OCI-LY7 (cell line): ENCODE measurements around the gene TUBA8. TPM values are rescaled to one million over a fixed set of nuclear protein-coding genes. Genes with fewer than 3 reads are reported as not detected.
A peak's percentile ranks its signal among the peaks of the same experiment; 100 is the strongest.

Experiments
- BruUV-seq: library from RNA; stranded (reverse); fragments of 400-500 nt; replicated peaks from 2 replicates; lab custom pipeline; 2021; lab: Mats Ljungman, UMichigan
- CTCF ChIA-PET: fragments of 300-600 bp; sonication (Branson Sonifier 250); formaldehyde crosslinking; loops from one replicate; lab custom pipeline; 2022; ENCODE audit warnings: antibody characterized with exemption; ENCODE audit not compliant: unreplicated experiment; lab: Charles Lee
- POLR2A ChIA-PET: fragments of 300-600 bp; sonication (Branson Sonifier 250); formaldehyde crosslinking; loops from one replicate; lab custom pipeline; 2022; ENCODE audit warnings: antibody characterized with exemption; lab: Charles Lee
- DNase-seq: peaks from one replicate; pipeline ENCODE4 v3.0.0-alpha.2; 2015; ENCODE audit warnings: low spot score
- H2AFZ ChIP-seq: fragments of 200-600 bp; sonication (generic), shearing (Covaris generic); 2 replicates; pipeline ENCODE4 v1.6.1; 2014; ENCODE audit warnings: mild to moderate bottlenecking, antibody characterized with exemption, low read length, moderate library complexity
- H3K27ac ChIP-seq: fragments of 200-600 bp; sonication (generic); 2 replicates; pipeline ENCODE4 v1.5.1; 2014; ENCODE audit warnings: mixed run types, low read depth, mild to moderate bottlenecking, moderate library complexity, low read length, inconsistent platforms; ENCODE audit not compliant: poor library complexity, severe bottlenecking
- H3K36me3 ChIP-seq: fragments of 200-600 bp; sonication (generic); 2 replicates; pipeline ENCODE4 v1.6.1; 2014; ENCODE audit warnings: mild to moderate bottlenecking, antibody characterized with exemption, low read length, moderate library complexity, mixed read lengths; ENCODE audit not compliant: insufficient read depth
- H3K4me1 ChIP-seq: fragments of 200-600 bp; sonication (generic); 2 replicates; pipeline ENCODE4 v1.5.1; 2014; ENCODE audit warnings: mild to moderate bottlenecking, low read length; ENCODE audit not compliant: insufficient read depth, poor library complexity, severe bottlenecking
- H3K4me2 ChIP-seq: fragments of 200-600 bp; sonication (generic); 2 replicates; pipeline ENCODE4 v1.6.1; 2014; ENCODE audit warnings: mild to moderate bottlenecking, low read length
- H3K4me3 ChIP-seq: fragments of 200-600 bp; sonication (generic); 2 replicates; pipeline ENCODE4 v1.5.1; 2014; ENCODE audit warnings: mild to moderate bottlenecking, low read depth, low read length; ENCODE audit not compliant: poor library complexity, severe bottlenecking
- H3K79me2 ChIP-seq: fragments of 200-600 bp; sonication (generic); 2 replicates; pipeline ENCODE4 v1.6.1; 2016; ENCODE audit warnings: low read depth, mild to moderate bottlenecking, low read length, moderate library complexity, mixed read lengths; ENCODE audit not compliant: insufficient read depth
- H3K9me2 ChIP-seq: fragments of 200-600 bp; sonication (generic); 2 replicates; pipeline ENCODE4 v1.6.1; 2016; ENCODE audit warnings: mild to moderate bottlenecking, low read length, mixed read lengths; ENCODE audit not compliant: insufficient read depth
- H3K9me3 ChIP-seq: fragments of 200-600 bp; sonication (generic); 2 replicates; pipeline ENCODE4 v1.6.1; 2014; ENCODE audit warnings: mild to moderate bottlenecking, mixed run types, low read length, mixed read lengths
- H4K20me1 ChIP-seq: fragments of 200-600 bp; sonication (generic); 2 replicates; pipeline ENCODE4 v1.6.1; 2014; ENCODE audit warnings: mild to moderate bottlenecking, antibody characterized with exemption, low read length, moderate library complexity, mixed read lengths; ENCODE audit not compliant: insufficient read depth
- EZH2phosphoT487 ChIP-seq: fragments of 200-600 bp; sonication (generic); IDR thresholded peaks from 2 replicates; pipeline ENCODE4 v1.6.1; 2018; ENCODE audit warnings: low read depth, borderline replicate concordance, mild to moderate bottlenecking, mixed run types, antibody characterized with exemption, low read length, moderate library complexity, mixed read lengths
- intact Hi-C: fragments of 100-400 bp; cut with micrococcal nuclease; formaldehyde crosslinking; loops from one replicate; pipeline ENCODE4 v1.10.0; 2022; ENCODE audit not compliant: unreplicated experiment
- total RNA-seq, 2 experiments: library from RNA; depleted of rRNA in 1 of 2; stranded (reverse); fragments of >200 nt in 1 of 2; shearing (Covaris generic) in 1 of 2; gene quantifications; 2 replicates each; pipeline ENCODE4 v1.2.3, GENCODE V29; 2014 to 2022
- TF ChIP-seq, protein P1 (sequence below): fragments of 200-600 bp; sonication (generic); conservative IDR thresholded peaks from 2 replicates; pipeline ENCODE4 v1.5.1; 2014; ENCODE audit warnings: mild to moderate bottlenecking, antibody characterized with exemption, low read length, moderate library complexity, mixed read lengths

TUBA8 gene
- total RNA-seq, 2 experiments from 2014 or later: 1.9 to 2.0 TPM

GRCh38 chr22:18087350-18087855, 23.2 kb upstream of the TUBA8 start:
- Histone ChIP-seq H3K79me2 (peaks cover 9% of the 10 kb centered on the region; the same call in 1 of the 2 replicates), H2AFZ (no peak overlapping the region), H3K9me2 (no peaks in the 10 kb centered on the region), H3K36me3 (peaks cover 98% of the 10 kb centered on the region), H3K27ac (no peak overlapping the region), H3K9me3 (no peaks in the 10 kb centered on the region), H3K4me2 (no peak overlapping the region), H3K4me3 (no peak overlapping the region), H3K4me1 (no peaks in the 10 kb centered on the region), H4K20me1 (no peaks in the 10 kb centered on the region)
- no TSS peak for BruUV-seq
- POLR2A ChIA-PET: no interaction called here
- no peak for DNase-seq
- intact Hi-C loops: no loop called here
- no peak for TF ChIP-seq EZH2phosphoT487
- TF ChIP-seq, protein P1, sequence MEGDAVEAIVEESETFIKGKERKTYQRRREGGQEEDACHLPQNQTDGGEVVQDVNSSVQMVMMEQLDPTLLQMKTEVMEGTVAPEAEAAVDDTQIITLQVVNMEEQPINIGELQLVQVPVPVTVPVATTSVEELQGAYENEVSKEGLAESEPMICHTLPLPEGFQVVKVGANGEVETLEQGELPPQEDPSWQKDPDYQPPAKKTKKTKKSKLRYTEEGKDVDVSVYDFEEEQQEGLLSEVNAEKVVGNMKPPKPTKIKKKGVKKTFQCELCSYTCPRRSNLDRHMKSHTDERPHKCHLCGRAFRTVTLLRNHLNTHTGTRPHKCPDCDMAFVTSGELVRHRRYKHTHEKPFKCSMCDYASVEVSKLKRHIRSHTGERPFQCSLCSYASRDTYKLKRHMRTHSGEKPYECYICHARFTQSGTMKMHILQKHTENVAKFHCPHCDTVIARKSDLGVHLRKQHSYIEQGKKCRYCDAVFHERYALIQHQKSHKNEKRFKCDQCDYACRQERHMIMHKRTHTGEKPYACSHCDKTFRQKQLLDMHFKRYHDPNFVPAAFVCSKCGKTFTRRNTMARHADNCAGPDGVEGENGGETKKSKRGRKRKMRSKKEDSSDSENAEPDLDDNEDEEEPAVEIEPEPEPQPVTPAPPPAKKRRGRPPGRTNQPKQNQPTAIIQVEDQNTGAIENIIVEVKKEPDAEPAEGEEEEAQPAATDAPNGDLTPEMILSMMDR: no peak
- CTCF ChIA-PET: no interaction called here

DNA sequence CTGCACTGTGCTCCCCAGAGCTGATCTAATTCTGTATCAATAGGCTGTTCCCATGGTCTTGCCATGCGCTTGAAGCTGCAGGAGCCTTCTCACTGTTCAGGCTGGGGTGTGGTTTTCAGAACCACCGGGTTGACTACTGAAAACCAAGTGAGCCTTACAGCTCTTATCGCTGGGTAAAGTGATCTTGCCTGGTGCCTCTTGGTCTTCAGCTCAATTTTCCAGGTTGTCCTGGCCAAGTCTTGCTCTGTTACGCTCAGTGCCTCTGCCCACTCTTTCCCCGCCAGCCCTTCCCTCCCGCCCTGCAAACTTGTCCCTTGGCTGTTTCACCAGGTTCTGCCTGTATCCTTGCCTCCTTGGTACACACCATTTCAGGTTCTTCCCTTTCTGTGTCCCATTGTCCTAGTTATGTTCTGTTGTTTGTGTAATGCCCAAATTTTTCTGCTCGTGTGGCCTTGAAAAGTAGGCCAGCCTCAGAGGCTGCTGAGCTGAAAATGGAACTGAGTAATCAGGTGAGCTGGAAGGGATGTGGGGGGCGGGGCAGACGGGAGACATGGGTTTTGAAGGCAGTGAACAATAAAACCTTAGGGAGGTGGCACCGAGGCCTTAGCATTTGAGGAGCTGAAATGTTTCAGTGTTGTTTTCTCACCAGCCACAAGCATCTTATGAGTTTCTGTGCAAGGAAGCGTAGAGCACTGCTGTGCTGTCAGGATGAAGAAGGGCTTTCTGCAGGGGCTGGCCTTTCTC, 21.6 kb upstream of the TUBA8 start:
- TF ChIP-seq EZH2phosphoT487: no peak
- TF ChIP-seq, protein P1: no peak

GRCh38 chr22:18090286-18090685, 20.3 kb upstream of the TUBA8 start:
- BruUV-seq: TSS peak; percentile 36
- intact Hi-C loops: no loop called here

More for the DNA sequence above, 21.6 kb upstream of the TUBA8 start:
- CTCF ChIA-PET: interaction anchor here (0.5 to 0.6 kb wide), 2 partner anchors 286 to 318 kb away, joined by 3 to 6 read pairs; no protein-coding TSS in a partner anchor
- peaks cover 95% of the 10 kb centered on the region for H3K36me3 ChIP-seq
- no peak for DNase-seq
- POLR2A ChIA-PET: interaction anchor here (0.9 to 1.1 kb wide), 2 partner anchors 9 to 12 kb away, joined by 3 to 4 read pairs; partner anchors contain the start of gene PEX26
- H3K9me2 ChIP-seq: no peaks in the 10 kb centered on the region
- H3K4me1 ChIP-seq: no peaks in the 10 kb centered on the region
- no peaks in the 10 kb centered on the region for H3K9me3 ChIP-seq
- H2AFZ ChIP-seq: no peak overlapping the region
- H3K27ac ChIP-seq: no peak overlapping the region
- no peaks in the 10 kb centered on the region for H3K79me2 ChIP-seq
- no TSS peak for BruUV-seq
- H4K20me1 ChIP-seq: no peaks in the 10 kb centered on the region
- no peak overlapping the region for H3K4me3 ChIP-seq
- no peak overlapping the region for H3K4me2 ChIP-seq
- intact Hi-C loops: no loop called here

More at GRCh38 chr22:18090286-18090685, 20.3 kb upstream of the TUBA8 start:
- no peaks in the 10 kb centered on the region for H3K9me3 ChIP-seq
- no peaks in the 10 kb centered on the region for H3K9me2 ChIP-seq
- TF ChIP-seq, protein P1: no peak
- TF ChIP-seq EZH2phosphoT487: no peak
- CTCF ChIA-PET: no interaction called here
- no peak overlapping the region for H3K4me3 ChIP-seq
- H3K27ac ChIP-seq: no peak overlapping the region
- no peak overlapping the region for H3K4me2 ChIP-seq
- POLR2A ChIA-PET: no interaction called here
- no peaks in the 10 kb centered on the region for H3K79me2 ChIP-seq
- no peak for DNase-seq
- peaks cover 91% of the 10 kb centered on the region for H3K36me3 ChIP-seq
- H3K4me1 ChIP-seq: no peaks in the 10 kb centered on the region
- no peaks in the 10 kb centered on the region for H4K20me1 ChIP-seq
- no peak overlapping the region for H2AFZ ChIP-seq
